HepG2 (cell line): ENCODE results near the gene STK10. TPM values are rescaled to one million over a fixed set of nuclear protein-coding genes. Genes with fewer than 3 reads are reported as not detected.

ENCODE experiments used
- ATAC-seq: fragments of 200-7000 bp; cut with Tn5 transposase; 3 replicates; pipeline ENCODE4 v1.9.1; 2020; ENCODE audit warnings: mild to moderate bottlenecking, moderate library complexity
- Bru-seq: library from RNA; stranded (reverse); fragments of 400-500 nt; gene quantifications from one replicate; lab custom pipeline; 2021; lab: Mats Ljungman, UMichigan
- BruChase-seq, 2 experiments: library from RNA; stranded (reverse); fragments of 400-500 nt; gene quantifications; one replicate each; lab custom pipeline; 2021; lab: Mats Ljungman, UMichigan
- BruUV-seq: library from RNA; stranded (reverse); fragments of 400-500 nt; replicated peaks from 2 replicates; lab custom pipeline; 2021; lab: Mats Ljungman, UMichigan
- CTCF ChIA-PET: fragments of 300-600 bp; formaldehyde crosslinking; extraction: SDS; loops from one replicate; lab custom pipeline; 2021; ENCODE audit warnings: low total read pairs, inconsistent platforms, low intra/inter-chr PET ratio; lab: Yijun Ruan, JAX
- POLR2A ChIA-PET: fragments of 350-600 bp; sonication (Branson Sonifier 250); formaldehyde crosslinking; loops from one replicate; lab custom pipeline; 2020; ENCODE audit warnings: antibody characterized with exemption, inconsistent platforms; lab: Yijun Ruan, JAX
- DNase-seq: peaks from one replicate; pipeline ENCODE4 v3.0.0-alpha.2; 2015; ENCODE audit warnings: low spot score
- FAIRE-seq: peaks from 3 replicates; lab custom pipeline; 2011; peaks lifted over from hg19 to GRCh38; lab: Jason Lieb, UNC
- H2AFZ ChIP-seq: one replicate; pipeline ENCODE4 v1.6.1; 2011; ENCODE audit warnings: low read length, inconsistent platforms
- H3K27ac ChIP-seq: fragments of 300-600 bp; 3 replicates; pipeline ENCODE4 v1.8.0; 2011; ENCODE audit warnings: mixed run types, mild to moderate bottlenecking, mixed read lengths, low read length, inconsistent platforms; ENCODE audit not compliant: insufficient read depth; ENCODE audit errors: extremely low read length
- H3K27me3 ChIP-seq, 2 experiments: fragments of 200-600 bp in 1 of 2; 2 replicates in 1 of 2; 3 replicates in 1 of 2; pipeline versions ENCODE4 v1.6.0 to v1.8.0; 2011; ENCODE audit warnings: low read length in 2 of 2, mild to moderate bottlenecking in 2 of 2, moderate library complexity in 2 of 2, inconsistent platforms in 1 of 2; ENCODE audit not compliant: insufficient read depth in 2 of 2, control insufficient read depth in 1 of 2
- H3K36me3 ChIP-seq, 2 experiments: fragments of 200-600 bp in 1 of 2; replicated peaks in 1 of 2; 2 replicates in 1 of 2; 3 replicates in 1 of 2; pipeline versions ENCODE4 v1.5.1 to v1.8.0; 2011; ENCODE audit warnings: low read length in 2 of 2, inconsistent platforms in 1 of 2; ENCODE audit not compliant: insufficient read depth in 2 of 2, control insufficient read depth in 1 of 2
- H3K4me1 ChIP-seq: 2 replicates; pipeline ENCODE4 v1.5.1; 2012; ENCODE audit warnings: low read length, inconsistent platforms; ENCODE audit not compliant: insufficient read depth
- H3K4me2 ChIP-seq: 2 replicates; pipeline ENCODE4 v1.6.0; 2011; ENCODE audit warnings: low read depth, low read length, inconsistent platforms
- H3K4me3 ChIP-seq, 3 experiments: fragments of 200-600 bp in 1 of 3; sonication (generic), shearing (Covaris generic) in 1 of 3; replicated peaks in 1 of 3; 2 replicates each; pipeline ENCODE4 v1.5.1; 2011 to 2016; ENCODE audit warnings: low read length in 3 of 3, inconsistent platforms in 2 of 3, low read depth in 2 of 3, mild to moderate bottlenecking in 2 of 3, control low read depth in 1 of 3, mixed read lengths in 1 of 3; ENCODE audit not compliant: insufficient read depth in 1 of 3
- H3K79me2 ChIP-seq: one replicate; pipeline ENCODE4 v1.6.1; 2011; ENCODE audit warnings: low read length, inconsistent platforms; ENCODE audit not compliant: insufficient read depth
- H3K9ac ChIP-seq: 2 replicates; pipeline ENCODE4 v1.6.0; 2011; ENCODE audit warnings: mild to moderate bottlenecking, low read depth, low read length, inconsistent platforms; ENCODE audit not compliant: insufficient read depth
- H3K9me3 ChIP-seq: 2 replicates; pipeline ENCODE4 v1.5.1; 2012; ENCODE audit warnings: mild to moderate bottlenecking, low read length
- H4K20me1 ChIP-seq: 2 replicates; pipeline ENCODE4 v1.6.0; 2011; ENCODE audit warnings: inconsistent platforms, mild to moderate bottlenecking, low read length, moderate library complexity; ENCODE audit not compliant: insufficient read depth
- CHD4 ChIP-seq: fragments of 200-600 bp; sonication (generic); IDR thresholded peaks from 2 replicates; pipeline ENCODE4 v1.7.0; 2017; ENCODE audit warnings: mild to moderate bottlenecking, low read length, borderline replicate concordance
- FOXO4 ChIP-seq: sonication (generic); formaldehyde crosslinking; conservative IDR thresholded peaks from 2 replicates; pipeline ENCODE4 v1.8.1; 2023; ENCODE audit warnings: missing genetic modification reagents
- KLF9 ChIP-seq: IDR thresholded peaks from 2 replicates; pipeline ENCODE4 v1.6.1; 2016; ENCODE audit warnings: low read depth
- PATZ1 ChIP-seq: sonication (generic); formaldehyde crosslinking; IDR thresholded peaks from 2 replicates; pipeline ENCODE4 v1.4.0; 2020; ENCODE audit warnings: missing genetic modification reagents
- SNAPC5 ChIP-seq: sonication (generic); formaldehyde crosslinking; IDR thresholded peaks from 2 replicates; pipeline ENCODE4 v1.8.1; 2023; ENCODE audit warnings: mild to moderate bottlenecking, missing genetic modification reagents, borderline replicate concordance
- THYN1 ChIP-seq: sonication (generic); formaldehyde crosslinking; IDR thresholded peaks from 2 replicates; pipeline ENCODE4 v1.8.1; 2023; ENCODE audit warnings: low read depth, mild to moderate bottlenecking, moderate library complexity, missing genetic modification reagents, borderline replicate concordance
- ZBTB3 ChIP-seq: sonication (generic); formaldehyde crosslinking; IDR thresholded peaks from 2 replicates; pipeline ENCODE4 v1.4.0; 2020; ENCODE audit warnings: low read depth, mild to moderate bottlenecking, moderate library complexity, missing genetic modification reagents, borderline replicate concordance
- ZNF280B ChIP-seq: sonication (generic); formaldehyde crosslinking; IDR thresholded peaks from 2 replicates; pipeline ENCODE4 v1.5.0; 2020; ENCODE audit warnings: missing genetic modification reagents, mild to moderate bottlenecking, borderline replicate concordance
- ZNF3 ChIP-seq: IDR thresholded peaks from 2 replicates; pipeline ENCODE4 v1.7.0; 2017; ENCODE audit warnings: inconsistent platforms
- ZNF510 ChIP-seq: sonication (generic); formaldehyde crosslinking; IDR thresholded peaks from 2 replicates; pipeline ENCODE4 v1.4.0; 2020; ENCODE audit warnings: low read depth, mild to moderate bottlenecking, missing genetic modification reagents
- WGBS: methylation state at CpG from one replicate; pipeline ENCODE4 v1.1.6; 2017; ENCODE audit warnings: low lambda C conversion rate; 5-methylcytosine and 5-hydroxymethylcytosine counted together
- in situ Hi-C: cut with HindIII; loops from 2 replicates; pipeline ENCODE4 v1.10.0; 2017; ENCODE audit warnings: low pct_unique_long_range_greater_than_20kb; ENCODE audit not compliant: extremely low pct_ligation_motif_present
- intact Hi-C: fragments of 100-400 bp; cut with micrococcal nuclease; formaldehyde crosslinking; loops from one replicate; pipeline ENCODE4 v1.10.0; 2022; ENCODE audit not compliant: unreplicated experiment
- long read RNA-seq, 2 experiments: library from RNA in 1 of 2; library from polyadenylated mRNA in 1 of 2; stranded (forward) in 1 of 2; unstranded in 1 of 2; transcript quantifications; one replicate each; pipeline ENCODE4 v2.0.0, GENCODE V29; 2019 to 2022
- polyA minus RNA-seq, 3 experiments: library from RNA; depleted of rRNA, polyadenylated mRNA; stranded (reverse); fragments of >200 nt; gene quantifications; 2 replicates each; pipeline ENCODE4 v1.2.3, GENCODE V29; 2011; ENCODE audit warnings: low replicate concordance in 1 of 3
- polyA plus RNA-seq, 8 experiments: library from polyadenylated mRNA; depleted of rRNA in 3 of 8; stranded (reverse) in 7 of 8; unstranded in 1 of 8; fragments of >200 nt; fragmentation: Illumina TruSeq in 4 of 8; extraction: Trizol in 4 of 8; gene quantifications; 2 replicates each; pipeline versions ENCODE4 v1.2.1 to v1.2.3, GENCODE V29; 2011 to 2016; ENCODE audit warnings: low read depth in 4 of 8, missing spikeins in 1 of 8, mixed read lengths in 1 of 8; ENCODE audit not compliant: insufficient read depth in 1 of 8
- total RNA-seq, 5 experiments: library from RNA; depleted of rRNA; stranded (reverse); fragments of >200 nt; fragmentation: Illumina TruSeq; extraction: Trizol; gene quantifications; 2 replicates each; pipeline ENCODE4 v1.2.3, GENCODE V29; 2016; ENCODE audit warnings: low read depth in 1 of 5

The STK10 gene
- total RNA-seq (2016; rRNA removed; fragmentation: Illumina TruSeq; extraction: Trizol) = 6.2 and 7.2 TPM in 2 replicates
- total RNA-seq (2016; cell fraction: cytosol; rRNA removed; fragmentation: Illumina TruSeq; extraction: Trizol; ENCODE audit: low read depth) = 2.5 and 3.0 TPM in 2 replicates
- 4.8 and 6.1 TPM in 2 replicates for total RNA-seq (2016; cell fraction: insoluble cytoplasmic fraction; rRNA removed; fragmentation: Illumina TruSeq; extraction: Trizol)
- total RNA-seq (2016; cell fraction: membrane; rRNA removed; fragmentation: Illumina TruSeq; extraction: Trizol) = 3.2 and 4.9 TPM in 2 replicates
- 5.9 and 8.3 TPM in 2 replicates for total RNA-seq (2016; cell fraction: nucleus; rRNA removed; fragmentation: Illumina TruSeq; extraction: Trizol)
- 7.0 and 7.8 TPM in 2 replicates for polyA plus RNA-seq (2011; rRNA removed)
- polyA plus RNA-seq (2011; cell fraction: cytosol; rRNA removed) = 3.7 and 4.6 TPM in 2 replicates
- 14.1 and 17.0 TPM in 2 replicates for polyA plus RNA-seq (2011; cell fraction: nucleus; rRNA removed)
- polyA plus RNA-seq (2012) = 7.2 and 8.7 TPM in 2 replicates
- polyA plus RNA-seq (2016; cell fraction: cytosol; fragmentation: Illumina TruSeq; extraction: Trizol; ENCODE audit: low read depth) = 1.5 and 2.9 TPM in 2 replicates
- polyA plus RNA-seq (2016; cell fraction: insoluble cytoplasmic fraction; fragmentation: Illumina TruSeq; extraction: Trizol; ENCODE audit: low read depth) = 3.6 and 4.4 TPM in 2 replicates
- polyA plus RNA-seq (2016; cell fraction: membrane; fragmentation: Illumina TruSeq; extraction: Trizol; ENCODE audit: low read depth) = 2.6 and 3.6 TPM in 2 replicates
- polyA plus RNA-seq (2016; cell fraction: nucleus; fragmentation: Illumina TruSeq; extraction: Trizol; ENCODE audit: insufficient read depth, low read depth) = 8.3 and 9.7 TPM in 2 replicates
- 22.6 and 29.6 TPM in 2 replicates for polyA minus RNA-seq (2011; rRNA and poly(A)+ RNA removed; ENCODE audit: low replicate concordance)
- 6.8 and 10.3 TPM in 2 replicates for polyA minus RNA-seq (2011; cell fraction: cytosol; rRNA and poly(A)+ RNA removed)
- polyA minus RNA-seq (2011; cell fraction: nucleus; rRNA and poly(A)+ RNA removed) = 17.4 and 22.1 TPM in 2 replicates
- Bru-seq, nascent RNA = percentile 49 among the genes with signal in this experiment
- BruChase-seq, experiment 1, labeled RNA remaining after a 6-hour chase = percentile 55 among the genes with signal in this experiment
- BruChase-seq, experiment 2, labeled RNA remaining after a 2-hour chase = percentile 50 among the genes with signal in this experiment
- long read RNA-seq, experiment 1, full-length matches to known transcripts = 1 of 6 reads
- long read RNA-seq, experiment 1, partial matches to known transcripts = 4 of 6 reads
- long read RNA-seq, experiment 1, other reads (novel, unspliced or antisense) = 1 of 6 reads
- long read RNA-seq, experiment 2, full-length matches to known transcripts = 7 of 37 reads
- long read RNA-seq, experiment 2, partial matches to known transcripts = 21 of 37 reads
- long read RNA-seq, experiment 2, other reads (novel, unspliced or antisense) = 9 of 37 reads

DNA sequence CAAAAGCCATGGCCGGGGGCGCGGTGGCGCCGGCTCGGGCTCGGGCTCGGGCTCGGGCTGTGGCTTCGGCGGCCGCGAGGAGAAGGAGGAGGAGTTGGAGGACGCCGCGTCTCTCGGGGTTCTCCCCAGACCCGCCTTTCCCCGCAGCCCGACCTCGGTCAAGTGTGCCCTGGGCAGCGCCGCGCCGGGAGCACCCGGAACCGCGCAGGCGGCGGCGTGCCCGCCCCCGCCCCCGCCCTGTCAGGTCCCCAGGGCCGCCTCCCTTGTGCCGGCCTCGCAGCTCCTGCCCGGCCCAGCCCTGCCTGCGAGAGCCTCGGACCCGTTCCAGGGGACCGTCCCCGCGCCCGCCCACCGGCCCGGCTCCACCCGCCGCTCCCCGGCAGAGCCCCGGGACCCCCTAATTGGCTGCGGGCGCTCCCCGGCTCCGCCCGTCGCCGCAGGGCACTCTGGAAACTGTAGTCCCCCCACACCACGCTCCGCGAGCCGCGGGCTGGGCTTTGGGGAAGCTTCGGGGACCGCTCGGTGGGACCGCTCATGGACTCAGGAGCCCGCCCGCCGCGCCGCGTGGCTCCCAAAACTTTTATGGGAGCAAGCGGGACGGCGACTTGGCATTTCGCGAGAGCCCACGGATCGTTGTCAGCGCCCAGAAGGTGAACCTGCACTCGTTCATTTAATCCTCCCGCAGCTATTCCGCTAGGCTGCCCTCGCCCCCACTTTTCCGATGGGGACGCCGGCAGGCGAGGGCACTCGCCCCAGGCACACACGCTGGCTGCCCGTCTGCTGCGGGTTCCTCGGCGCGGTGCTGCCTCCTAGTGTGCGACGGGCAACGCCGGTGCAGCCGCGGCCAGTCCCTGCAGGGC is at the start of gene STK10:
TSS of gene STK10 (minus strand) at position 192 of the 860 bp plus-strand sequence. CDS start at position 10, 182 bp downstream.
- POLR2A ChIA-PET = interaction anchor here (0.8 to 5.0 kb wide), 11 partner anchors 9 to 181 kb away, joined by 3 to 48 read pairs (median 4); partner anchors contain the start of gene FBXW11
- FAIRE-seq (peak; percentile 23), ATAC-seq (peak; percentile 92), DNase-seq (peak; percentile 80)
- 0 out of 5 replicates have a peak, but pooled peaks cover 0 to 1% of the 10 kb centered on the region in 2 experiments for H3K36me3 ChIP-seq
- H3K79me2 ChIP-seq = peaks cover 6% of the 10 kb centered on the region
- peak within 1 kb of the TSS; percentile 70 for H3K9ac ChIP-seq
- no peaks in the 10 kb centered on the region for H3K9me3 ChIP-seq
- no peaks in the 10 kb centered on the region for H4K20me1 ChIP-seq
- peaks cover 29% of the 10 kb centered on the region for H3K4me1 ChIP-seq
- peak within 1 kb of the TSS; percentile 91 to 95 (median 93) for H3K4me3 ChIP-seq
- H3K27me3 ChIP-seq = no peaks in the 10 kb centered on the region
- in situ Hi-C loops = loop anchor here (5.0 kb wide), 1 partner anchor 76 kb away; no protein-coding TSS in a partner anchor
- CTCF ChIA-PET = interaction anchor here (1.3 to 3.0 kb wide), 4 partner anchors 26 to 106 kb away, joined by 5 to 40 read pairs (median 6); no protein-coding TSS in a partner anchor
- peak within 1 kb of the TSS; percentile 61 for H3K27ac ChIP-seq
- no TSS peak for BruUV-seq
- H2AFZ ChIP-seq = peak within 1 kb of the TSS; percentile 2
- peak within 1 kb of the TSS; percentile 93 for H3K4me2 ChIP-seq
- intact Hi-C loops = loop anchor here (1.0 to 2.0 kb wide), 3 partner anchors 23 to 105 kb away; no protein-coding TSS in a partner anchor
- 0% methylated on average over 4 of the region's 102 CpGs for WGBS
- TF ChIP-seq ZBTB3 (no peak), FOXO4 (CRISPR knock-in tag) (no peak), ZNF280B (peak; percentile 71; the same call in 1 of the 2 replicates), THYN1 (CRISPR knock-in tag) (no peak), KLF9 (CRISPR knock-in tag) (no peak), PATZ1 (CRISPR knock-in tag) (peak; percentile 87), SNAPC5 (CRISPR knock-in tag) (no peak), CHD4 (no peak), ZNF510 (CRISPR knock-in tag) (no peak), ZNF3 (CRISPR knock-in tag) (no peak)
